NCI-H345 (cell line): Measurements from ENCODE around the gene SMC6.

Experiments
- DNase-seq: peaks from one replicate; lab custom pipeline; 2025; lab: John Stamatoyannopoulos, UW

SMC6 gene

DNA sequence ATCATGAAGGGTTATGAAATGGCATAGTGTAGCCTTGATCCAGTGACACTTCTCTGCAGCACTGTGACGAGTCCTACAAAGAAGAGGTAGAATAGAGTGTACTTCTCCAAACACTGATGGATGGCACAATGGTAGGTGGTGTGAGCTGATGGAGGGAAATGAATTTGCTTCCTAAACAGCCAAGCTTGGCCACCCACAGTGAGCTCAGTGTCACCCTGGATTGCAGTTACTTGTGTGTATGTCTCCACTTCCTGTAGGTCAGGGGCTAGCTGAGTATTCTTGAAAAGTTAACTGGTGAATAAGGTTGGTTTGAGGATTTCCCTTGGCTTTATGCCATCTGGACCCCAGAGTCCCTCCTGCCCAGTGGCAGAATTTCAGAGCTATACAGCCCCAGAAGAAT is 137.2 kb downstream of the SMC6 start:
- no peak for DNase-seq

DNA sequence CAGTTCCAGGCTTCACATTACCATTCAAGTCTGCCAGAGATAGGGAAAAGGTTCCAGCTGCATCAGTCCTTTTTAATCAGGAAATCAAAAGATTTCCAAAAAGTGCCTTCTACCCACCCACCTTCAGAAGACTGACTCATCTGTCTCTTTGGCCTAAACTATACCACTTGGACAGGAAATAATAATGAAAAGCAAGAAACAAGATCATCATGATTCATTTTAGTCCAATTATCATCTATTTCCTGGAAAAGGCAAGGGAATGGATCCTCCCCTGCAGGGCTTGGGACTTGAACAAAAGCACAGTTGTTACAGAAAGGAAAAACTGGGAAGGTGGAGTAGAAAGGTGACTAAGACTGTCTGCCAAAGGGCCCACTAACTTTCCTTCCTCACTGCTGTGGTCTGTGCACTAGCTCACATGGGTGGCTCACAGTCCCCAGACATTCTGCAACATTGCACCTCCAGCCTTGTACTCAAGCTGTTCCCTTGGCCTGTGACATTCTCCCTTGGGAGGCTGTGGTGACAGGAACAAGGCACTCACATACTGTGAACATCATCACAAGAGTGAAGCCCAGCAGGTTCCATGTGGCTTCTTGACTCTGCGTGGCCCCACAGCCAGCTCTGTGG is 137.8 kb downstream of the SMC6 start:
- DNase-seq = no peak

DNA sequence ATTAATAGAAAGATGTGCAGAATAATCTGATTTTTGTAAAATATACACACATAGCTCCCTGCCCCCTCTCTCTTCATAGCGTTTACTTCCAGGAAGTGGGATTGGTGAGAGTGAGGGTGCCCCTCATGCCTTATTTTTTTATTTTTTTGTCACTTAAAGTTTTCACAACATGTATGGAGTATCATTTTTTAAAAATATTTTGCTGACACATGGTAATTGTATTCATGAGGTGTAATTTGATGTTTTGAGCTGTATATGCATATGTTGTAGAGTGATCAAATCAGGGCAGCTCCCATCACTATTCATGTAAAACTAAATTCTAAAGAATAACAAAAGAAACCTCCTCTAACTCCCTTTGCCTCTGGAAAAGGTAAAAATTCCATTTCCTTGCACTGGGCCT is 138.5 kb downstream of the SMC6 start:
- DNase-seq = no peak

DNA sequence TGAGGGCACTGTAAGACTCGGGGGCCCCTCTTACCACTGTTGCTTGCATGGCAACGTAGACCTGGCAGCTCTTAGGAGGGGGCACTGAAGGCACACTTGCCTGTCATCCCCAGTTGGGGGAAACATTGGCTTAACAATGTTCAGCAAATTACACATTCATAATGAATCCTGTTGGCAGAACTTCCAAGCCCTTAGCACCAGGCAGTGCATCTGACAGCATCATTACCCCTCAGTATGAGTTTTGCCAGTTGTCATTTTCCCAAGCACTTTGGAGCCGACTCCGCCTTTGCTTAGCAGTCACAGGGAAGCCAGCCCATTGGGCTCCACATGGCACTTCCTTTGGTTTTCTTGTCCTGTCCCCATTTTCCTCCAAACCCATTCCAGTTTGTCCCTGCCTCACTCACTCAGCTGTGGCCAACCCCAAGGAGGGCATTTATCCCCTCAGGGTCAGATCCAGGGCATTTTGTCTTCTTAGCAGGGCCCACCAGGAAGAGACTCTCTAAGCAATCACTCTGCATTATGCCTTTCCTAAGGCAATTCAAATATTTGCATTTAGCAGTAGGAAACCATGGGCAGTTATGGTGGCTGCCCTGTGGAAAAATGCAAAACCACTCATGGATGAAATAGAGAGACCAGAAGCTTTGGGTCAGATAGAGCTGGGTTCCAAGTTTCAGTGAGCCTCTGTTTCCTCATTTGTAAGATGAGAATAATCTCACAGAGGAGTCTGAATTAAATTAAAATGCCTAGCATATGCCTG is 139.3 kb downstream of the SMC6 start:
- DNase-seq = no peak
